Measurements from ENCODE around the gene CLEC2L. TPM values are rescaled to one million over a fixed set of nuclear protein-coding genes. Genes with fewer than 3 reads are reported as not detected.

Gene CLEC2L
- total RNA-seq, 1 donor from 2014 or later: 0.15 TPM

GRCh38 chr7:139479620-139480019 lies 43.9 kb upstream of the CLEC2L start:
- no peak overlapping the region for H3K27ac Mint-ChIP-seq
- DNase-seq (ENCODE audit: low spot score): no peak
- Histone ChIP-seq H3K27me3 (peaks cover 35% of the 10 kb centered on the region), H3K79me2 (ENCODE audit: low read depth) (no peaks in the 10 kb centered on the region), H2AFZ (replicated peaks) (no peak overlapping the region), H3K4me3 (no peak overlapping the region), H4K20me1 (ENCODE audit: low read depth) (no peaks in the 10 kb centered on the region), H3F3A (ENCODE audit: low read depth) (peaks cover 22% of the 10 kb centered on the region), H3K9me3 (ENCODE audit: low read depth) (no peaks in the 10 kb centered on the region), H3K9ac (no peak overlapping the region), H3K4me2 (no peak overlapping the region), H3K4me1 (peaks cover 4% of the 10 kb centered on the region), H3K36me3 (no peaks in the 10 kb centered on the region), H3K27ac (no peak overlapping the region)
- TF ChIP-seq EZH2 (IDR thresholded peaks at IDR 0.05): no peak
- no peak for TF ChIP-seq EZH2phosphoT487 (IDR thresholded peaks at IDR 0.05)
- TF ChIP-seq, protein P1, sequence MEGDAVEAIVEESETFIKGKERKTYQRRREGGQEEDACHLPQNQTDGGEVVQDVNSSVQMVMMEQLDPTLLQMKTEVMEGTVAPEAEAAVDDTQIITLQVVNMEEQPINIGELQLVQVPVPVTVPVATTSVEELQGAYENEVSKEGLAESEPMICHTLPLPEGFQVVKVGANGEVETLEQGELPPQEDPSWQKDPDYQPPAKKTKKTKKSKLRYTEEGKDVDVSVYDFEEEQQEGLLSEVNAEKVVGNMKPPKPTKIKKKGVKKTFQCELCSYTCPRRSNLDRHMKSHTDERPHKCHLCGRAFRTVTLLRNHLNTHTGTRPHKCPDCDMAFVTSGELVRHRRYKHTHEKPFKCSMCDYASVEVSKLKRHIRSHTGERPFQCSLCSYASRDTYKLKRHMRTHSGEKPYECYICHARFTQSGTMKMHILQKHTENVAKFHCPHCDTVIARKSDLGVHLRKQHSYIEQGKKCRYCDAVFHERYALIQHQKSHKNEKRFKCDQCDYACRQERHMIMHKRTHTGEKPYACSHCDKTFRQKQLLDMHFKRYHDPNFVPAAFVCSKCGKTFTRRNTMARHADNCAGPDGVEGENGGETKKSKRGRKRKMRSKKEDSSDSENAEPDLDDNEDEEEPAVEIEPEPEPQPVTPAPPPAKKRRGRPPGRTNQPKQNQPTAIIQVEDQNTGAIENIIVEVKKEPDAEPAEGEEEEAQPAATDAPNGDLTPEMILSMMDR (IDR thresholded peaks at IDR 0.05): no peak
- H3K36me3 Mint-ChIP-seq: no peaks in the 10 kb centered on the region
- no peak overlapping the region for H3K4me3 Mint-ChIP-seq
- peaks cover 3% of the 10 kb centered on the region for H3K9me3 Mint-ChIP-seq
- peaks cover 27% of the 10 kb centered on the region for H3K27me3 Mint-ChIP-seq (ENCODE audit: insufficient read depth, low read depth)
- peaks cover 4% of the 10 kb centered on the region for H3K4me1 Mint-ChIP-seq

GRCh38 chr7:139481364-139481763 lies 42.1 kb upstream of the CLEC2L start:
- Histone ChIP-seq H3K79me2 (ENCODE audit: low read depth) (no peaks in the 10 kb centered on the region), H3K4me2 (no peak overlapping the region), H3K4me1 (peaks cover 4% of the 10 kb centered on the region), H3K4me3 (no peak overlapping the region), H3K27ac (no peak overlapping the region), H3K9ac (no peak overlapping the region), H4K20me1 (ENCODE audit: low read depth) (no peaks in the 10 kb centered on the region), H3F3A (ENCODE audit: low read depth) (peaks cover 23% of the 10 kb centered on the region), H3K9me3 (ENCODE audit: low read depth) (no peaks in the 10 kb centered on the region), H3K36me3 (no peaks in the 10 kb centered on the region), H2AFZ (replicated peaks) (no peak overlapping the region), H3K27me3 (peaks cover 46% of the 10 kb centered on the region)
- Mint-ChIP-seq H3K9me3 (peaks cover 3% of the 10 kb centered on the region), H3K4me3 (no peak overlapping the region), H3K27ac (no peak overlapping the region), H3K27me3 (ENCODE audit: insufficient read depth, low read depth) (peaks cover 36% of the 10 kb centered on the region), H3K4me1 (peaks cover 4% of the 10 kb centered on the region), H3K36me3 (no peaks in the 10 kb centered on the region)
- DNase-seq (ENCODE audit: low spot score): no peak
- TF ChIP-seq, protein P1 (IDR thresholded peaks at IDR 0.05): no peak
- TF ChIP-seq EZH2phosphoT487 (IDR thresholded peaks at IDR 0.05) (no peak), EZH2 (IDR thresholded peaks at IDR 0.05) (no peak)

GRCh38 chr7:139482122-139482521 lies 41.4 kb upstream of the CLEC2L start:
- H3K27ac ChIP-seq: no peak overlapping the region
- no peak overlapping the region for H3K4me3 ChIP-seq
- peaks cover 23% of the 10 kb centered on the region for H3F3A ChIP-seq (ENCODE audit: low read depth)
- H3K9ac ChIP-seq: no peak overlapping the region
- no peaks in the 10 kb centered on the region for H3K36me3 Mint-ChIP-seq
- H3K4me3 Mint-ChIP-seq: peak overlapping the region; percentile 71
- no peak for DNase-seq (ENCODE audit: low spot score)
- H3K9me3 ChIP-seq (ENCODE audit: low read depth): no peaks in the 10 kb centered on the region
- no peak overlapping the region for H3K27ac Mint-ChIP-seq
- H2AFZ ChIP-seq (replicated peaks): no peak overlapping the region
- TF ChIP-seq EZH2phosphoT487 (IDR thresholded peaks at IDR 0.05): no peak
- TF ChIP-seq EZH2 (IDR thresholded peaks at IDR 0.05): no peak
- TF ChIP-seq, protein P1 (IDR thresholded peaks at IDR 0.05): no peak
- no peaks in the 10 kb centered on the region for H3K36me3 ChIP-seq
- H3K4me1 Mint-ChIP-seq: peaks cover 4% of the 10 kb centered on the region
- H3K27me3 ChIP-seq: peaks cover 46% of the 10 kb centered on the region
- H3K27me3 Mint-ChIP-seq (ENCODE audit: insufficient read depth, low read depth): peaks cover 36% of the 10 kb centered on the region
- no peaks in the 10 kb centered on the region for H3K79me2 ChIP-seq (ENCODE audit: low read depth)
- H3K4me2 ChIP-seq: peak overlapping the region; percentile 77
- H3K4me1 ChIP-seq: peaks cover 4% of the 10 kb centered on the region
- H4K20me1 ChIP-seq (ENCODE audit: low read depth): no peaks in the 10 kb centered on the region
- H3K9me3 Mint-ChIP-seq: peaks cover 3% of the 10 kb centered on the region
